Measurements from ENCODE around the gene VPS13D. TPM values are rescaled to one million over a fixed set of nuclear protein-coding genes. Genes with fewer than 3 reads are reported as not detected.
A peak's percentile ranks its signal among the peaks of the same experiment; 100 is the strongest.
"Not testable (repeated sequence)": the region's sequence is repeated elsewhere in the genome, so short reads cannot be mapped to it uniquely, and the experiment has no call there.

Gene VPS13D
- total and polyA plus RNA-seq, 2 donors from 2014 or later, result 19.4 to 75.8 TPM

- intact Hi-C loops (cut with DNase I), result no loop called here
- Histone ChIP-seq H3K36me3 (ENCODE audit: control insufficient read depth in 2 of 3, insufficient read depth in 3 of 3, low read length in 3 of 3) (no peaks in the 10 kb centered on the region), H3K27ac (ENCODE audit: low read depth in 2 of 2, low read length in 2 of 2) (no peak overlapping the region), H3K9me3 (ENCODE audit: control insufficient read depth in 2 of 3, insufficient read depth in 1 of 3, low read length in 3 of 3) (no peaks in the 10 kb centered on the region), H3K4me3 (ENCODE audit: low read length in 3 of 3) (peak overlapping the region in 1 of 3 donors; percentile 6), H3K4me1 (ENCODE audit: control insufficient read depth in 2 of 3, insufficient read depth in 2 of 3, low read depth in 1 of 3, low read length in 3 of 3) (peaks cover 0 to 2% (median 2%) of the 10 kb centered on the region in 3 donors), H3K9ac (ENCODE audit: low read length in 3 of 3) (no peak overlapping the region), H3K27me3 (ENCODE audit: control insufficient read depth, insufficient read depth, low read length) (no peaks in the 10 kb centered on the region)
- FAIRE-seq (no peak), DNase-seq (peak in 4 of 5 donors; percentile 70 to 86 (median 78))
- no peak for TF ChIP-seq CTCF (IDR thresholded peaks at IDR 0.05; ENCODE audit: borderline replicate concordance, extremely low read depth, insufficient read depth)
These were observed 289.3 kb downstream of the VPS13D start for GRCh38 chr1:12518931-12519692.

- intact Hi-C loops (cut with DNase I), result no loop called here
- H3K27ac ChIP-seq (ENCODE audit: low read depth in 2 of 2, low read length in 2 of 2), result no peak overlapping the region
- no peak overlapping the region for H3K9ac ChIP-seq (ENCODE audit: low read length in 3 of 3)
- H3K9me3 ChIP-seq (ENCODE audit: control insufficient read depth in 2 of 3, insufficient read depth in 1 of 3, low read length in 3 of 3), result no peaks in the 10 kb centered on the region
- DNase-seq (no peak), FAIRE-seq (no peak)
- no peaks in the 10 kb centered on the region for H3K27me3 ChIP-seq (ENCODE audit: control insufficient read depth, insufficient read depth, low read length)
- no peak overlapping the region for H3K4me3 ChIP-seq (ENCODE audit: low read length in 3 of 3)
- H3K4me1 ChIP-seq (ENCODE audit: control insufficient read depth in 2 of 3, insufficient read depth in 2 of 3, low read depth in 1 of 3, low read length in 3 of 3), result peaks cover 0 to 2% (median 2%) of the 10 kb centered on the region in 3 donors
- no peak for TF ChIP-seq CTCF (IDR thresholded peaks at IDR 0.05; ENCODE audit: borderline replicate concordance, extremely low read depth, insufficient read depth)
- H3K36me3 ChIP-seq (ENCODE audit: control insufficient read depth in 2 of 3, insufficient read depth in 3 of 3, low read length in 3 of 3), result no peaks in the 10 kb centered on the region
These were observed 290.0 kb downstream of the VPS13D start for GRCh38 chr1:12519693-12520364.

- FAIRE-seq (no peak), DNase-seq (no peak)
- intact Hi-C loops (cut with DNase I), result no loop called here
- Histone ChIP-seq H3K4me3 (ENCODE audit: low read length in 3 of 3) (no peak overlapping the region), H3K36me3 (ENCODE audit: control insufficient read depth in 2 of 3, insufficient read depth in 3 of 3, low read length in 3 of 3) (no peaks in the 10 kb centered on the region), H3K27ac (ENCODE audit: low read depth in 2 of 2, low read length in 2 of 2) (no peak overlapping the region), H3K9ac (ENCODE audit: low read length in 3 of 3) (no peak overlapping the region), H3K4me1 (ENCODE audit: control insufficient read depth in 2 of 3, insufficient read depth in 2 of 3, low read depth in 1 of 3, low read length in 3 of 3) (peaks cover 2 to 3% (median 2%) of the 10 kb centered on the region in 3 donors), H3K27me3 (ENCODE audit: control insufficient read depth, insufficient read depth, low read length) (no peaks in the 10 kb centered on the region), H3K9me3 (ENCODE audit: control insufficient read depth in 2 of 3, insufficient read depth in 1 of 3, low read length in 3 of 3) (no peaks in the 10 kb centered on the region)
- no peak for TF ChIP-seq CTCF (IDR thresholded peaks at IDR 0.05; ENCODE audit: borderline replicate concordance, extremely low read depth, insufficient read depth)
These were observed 291.3 kb downstream of the VPS13D start for GRCh38 chr1:12521096-12521495.

GRCh38 chr1:12522780-12523179 lies 292.9 kb downstream of the VPS13D start:
- H3K9ac ChIP-seq (ENCODE audit: low read length in 3 of 3); H3K4me1 ChIP-seq (ENCODE audit: control insufficient read depth in 2 of 3, insufficient read depth in 2 of 3, low read depth in 1 of 3, low read length in 3 of 3); FAIRE-seq; H3K27ac ChIP-seq (ENCODE audit: low read depth in 2 of 2, low read length in 2 of 2); H3K4me3 ChIP-seq (ENCODE audit: low read length in 3 of 3); H3K27me3 ChIP-seq (ENCODE audit: control insufficient read depth, insufficient read depth, low read length); intact Hi-C loops (cut with DNase I); DNase-seq; H3K9me3 ChIP-seq (ENCODE audit: control insufficient read depth in 2 of 3, insufficient read depth in 1 of 3, low read length in 3 of 3); H3K36me3 ChIP-seq (ENCODE audit: control insufficient read depth in 2 of 3, insufficient read depth in 3 of 3, low read length in 3 of 3): not testable (repeated sequence)

Measured in kidney (tissue), 14 donors.